Ovary (tissue), 9 donors: ENCODE results near the gene ADCY9. TPM values are rescaled to one million over a fixed set of nuclear protein-coding genes. Genes with fewer than 3 reads are reported as not detected.

Experiments
- DNase-seq, 5 donors: peaks; one replicate each; pipeline ENCODE4 v3.0.0-alpha.2; 2019 to 2020
- H3K27ac ChIP-seq, 2 donors: fragments of 200-600 bp; one replicate each; pipeline versions ENCODE4 v1.5.1 to v1.8.0; 2019 to 2022
- H3K27me3 ChIP-seq: fragments of 200-600 bp; one replicate; pipeline ENCODE4 v1.8.0; 2022
- H3K36me3 ChIP-seq: fragments of 200-600 bp; sonication (generic); one replicate; pipeline ENCODE4 v1.5.1; 2019
- H3K4me1 ChIP-seq: one replicate; pipeline ENCODE4 v1.8.1; 2013; ENCODE audit warnings: mild to moderate bottlenecking, moderate library complexity; ENCODE audit not compliant: insufficient read depth
- H3K4me3 ChIP-seq: fragments of 200-600 bp; sonication (generic); one replicate; pipeline ENCODE4 v1.5.1; 2017
- H3K9me3 ChIP-seq, 2 donors: fragments of 200-600 bp in 1 of 2; sonication (generic) in 1 of 2; one replicate each; pipeline versions ENCODE4 v1.5.1 to v1.8.1; 2013 to 2019; ENCODE audit warnings: mild to moderate bottlenecking in 1 of 2, moderate library complexity in 1 of 2
- EP300 ChIP-seq: sonication (generic); formaldehyde crosslinking; IDR thresholded peaks from one replicate; pipeline ENCODE4 v1.6.1; 2017; ENCODE audit warnings: antibody characterized with exemption
- POLR2A ChIP-seq: fragments of 450-650 bp; IDR thresholded peaks from one replicate; pipeline ENCODE4 v1.6.1; 2017; ENCODE audit warnings: antibody characterized with exemption, mild to moderate bottlenecking, moderate library complexity
- WGBS, 3 donors: extraction: QIAGEN DNeasy Blood & Tissue Kit in 1 of 3; methylation state at CpG; one replicate each; pipeline versions ENCODE4 v1.1.5 to v1.1.7; 2013 to 2017; 5-methylcytosine and 5-hydroxymethylcytosine counted together
- intact Hi-C, 4 donors: fragments of 100-400 bp; cut with DNase I; formaldehyde crosslinking; loops; one replicate each; pipeline versions ENCODE4 v1.11.0 to v1.15.1; 2022 to 2023
- polyA plus RNA-seq, 2 donors: library from polyadenylated mRNA; stranded (reverse); fragments of 200-250 nt in 1 of 2; fragments of 350-450 nt in 1 of 2; fragmentation: Illumina TruSeq in 1 of 2; extraction: RNeasy Lipid Tissue Mini Kit (QIAGEN cat#74804) in 1 of 2; gene quantifications; one replicate each; pipeline ENCODE4 v1.2.3, GENCODE V29; 2013 to 2014
- total RNA-seq, 7 donors: library from RNA; depleted of rRNA in 2 of 7; stranded (reverse); fragments of >200 nt in 2 of 7; fragmentation: NEBNext Ultra II Directional in 3 of 7; extraction: Animal tissue kit (Norgen Biotek cat#: 25700) in 3 of 7; gene quantifications; one replicate each; pipeline versions ENCODE4 v1.1.0 to v1.2.4, GENCODE V29; 2016 to 2023
- TF ChIP-seq, protein P1 (sequence below), 3 donors: fragments of 450-650 bp in 2 of 3; fragments of 200-600 bp in 1 of 3; IDR thresholded peaks; one replicate each; pipeline versions ENCODE4 v1.5.1 to v1.8.0; 2016 to 2022; ENCODE audit warnings: antibody characterized with exemption in 3 of 3, mild to moderate bottlenecking in 1 of 3
- donor health status: DM: no; HTN: no; CAD: no; lungs with moderate emphysema.
- donor health status: DM: no; HTN: no; CAD: no.
- donor health status: Bipolar disorder and iron deficiency.
- donor health status: DM: yes; HTN: yes; CAD: no.
- donor health status: DM: no; HTN: no; CAD: no.
- donor health status: DM: yes; HTN: yes; CAD: no.

Gene ADCY9
- total and polyA plus RNA-seq, 9 donors: 10.7 to 31.3 (median 23.3) TPM

DNA sequence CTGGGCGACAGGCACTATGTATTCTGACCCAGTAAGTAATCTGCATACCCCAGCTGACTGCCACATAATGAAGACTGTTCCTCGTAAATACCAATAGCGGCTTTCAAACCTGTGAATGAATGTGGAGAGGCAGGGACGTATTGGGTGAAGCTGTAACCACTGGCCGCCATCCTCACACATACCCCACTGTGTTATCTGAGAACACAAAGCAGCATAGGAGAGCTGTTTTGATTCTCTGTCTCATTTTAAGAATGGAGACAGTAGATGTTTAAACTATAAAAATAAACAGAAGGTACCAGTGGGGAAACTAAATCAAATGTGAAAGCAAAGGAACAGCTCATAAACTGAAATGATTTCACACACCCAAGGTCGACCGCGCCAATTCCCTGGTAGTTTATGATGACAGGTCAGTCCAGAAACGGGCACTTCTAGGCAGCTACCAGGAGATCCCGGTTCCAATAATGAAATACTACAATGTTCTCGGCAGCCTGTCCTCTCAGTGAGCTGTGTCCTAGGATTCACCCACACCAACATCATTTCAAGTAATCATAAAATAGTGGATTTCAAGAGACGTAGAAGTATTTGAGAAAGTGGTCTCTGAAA is 109.7 kb downstream of the ADCY9 start:
- no peak for DNase-seq
- H3K36me3 ChIP-seq: no peaks in the 10 kb centered on the region
- no peaks in the 10 kb centered on the region for H3K9me3 ChIP-seq
- H3K27me3 ChIP-seq: no peaks in the 10 kb centered on the region
- H3K27ac ChIP-seq: no peak overlapping the region
- intact Hi-C loops: no loop called here
- WGBS, 3 donors: 87 to 92% (median 88%) methylated on average over 12 of the region's 12 CpGs
- TF ChIP-seq EP300 (no peak), POLR2A (no peak)
- TF ChIP-seq, protein P1, sequence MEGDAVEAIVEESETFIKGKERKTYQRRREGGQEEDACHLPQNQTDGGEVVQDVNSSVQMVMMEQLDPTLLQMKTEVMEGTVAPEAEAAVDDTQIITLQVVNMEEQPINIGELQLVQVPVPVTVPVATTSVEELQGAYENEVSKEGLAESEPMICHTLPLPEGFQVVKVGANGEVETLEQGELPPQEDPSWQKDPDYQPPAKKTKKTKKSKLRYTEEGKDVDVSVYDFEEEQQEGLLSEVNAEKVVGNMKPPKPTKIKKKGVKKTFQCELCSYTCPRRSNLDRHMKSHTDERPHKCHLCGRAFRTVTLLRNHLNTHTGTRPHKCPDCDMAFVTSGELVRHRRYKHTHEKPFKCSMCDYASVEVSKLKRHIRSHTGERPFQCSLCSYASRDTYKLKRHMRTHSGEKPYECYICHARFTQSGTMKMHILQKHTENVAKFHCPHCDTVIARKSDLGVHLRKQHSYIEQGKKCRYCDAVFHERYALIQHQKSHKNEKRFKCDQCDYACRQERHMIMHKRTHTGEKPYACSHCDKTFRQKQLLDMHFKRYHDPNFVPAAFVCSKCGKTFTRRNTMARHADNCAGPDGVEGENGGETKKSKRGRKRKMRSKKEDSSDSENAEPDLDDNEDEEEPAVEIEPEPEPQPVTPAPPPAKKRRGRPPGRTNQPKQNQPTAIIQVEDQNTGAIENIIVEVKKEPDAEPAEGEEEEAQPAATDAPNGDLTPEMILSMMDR (IDR thresholded peaks at IDR 0.05): no peak
- no peaks in the 10 kb centered on the region for H3K4me1 ChIP-seq
- H3K4me3 ChIP-seq: no peak overlapping the region

DNA sequence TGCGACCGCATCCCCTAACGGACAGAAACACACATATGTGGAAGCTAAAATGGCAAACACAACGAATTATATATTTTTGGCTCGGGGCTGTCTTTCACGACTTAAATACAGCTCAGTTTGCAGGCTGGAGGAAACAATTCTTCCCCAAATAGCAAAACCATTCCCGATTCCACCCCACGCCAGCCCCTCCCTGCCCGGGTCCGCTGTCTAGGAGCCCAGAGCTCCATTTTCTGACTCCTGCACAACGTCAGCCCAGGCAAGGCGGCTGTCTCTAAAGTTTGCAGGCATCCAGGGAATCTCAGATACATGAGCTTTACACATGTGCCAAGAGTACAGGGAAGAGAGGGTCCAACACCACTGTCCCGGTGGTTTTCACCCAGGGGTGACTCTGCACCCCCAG is 110.5 kb downstream of the ADCY9 start:
- WGBS, 3 donors: 87 to 92% (median 89%) methylated on average over 13 of the region's 13 CpGs
- Histone ChIP-seq H3K27me3 (no peaks in the 10 kb centered on the region), H3K4me1 (peaks cover 2% of the 10 kb centered on the region), H3K36me3 (no peaks in the 10 kb centered on the region), H3K9me3 (no peaks in the 10 kb centered on the region), H3K4me3 (no peak overlapping the region), H3K27ac (no peak overlapping the region)
- TF ChIP-seq POLR2A (no peak), EP300 (no peak)
- TF ChIP-seq, protein P1 (IDR thresholded peaks at IDR 0.05): no peak
- intact Hi-C loops: no loop called here
- no peak for DNase-seq

DNA sequence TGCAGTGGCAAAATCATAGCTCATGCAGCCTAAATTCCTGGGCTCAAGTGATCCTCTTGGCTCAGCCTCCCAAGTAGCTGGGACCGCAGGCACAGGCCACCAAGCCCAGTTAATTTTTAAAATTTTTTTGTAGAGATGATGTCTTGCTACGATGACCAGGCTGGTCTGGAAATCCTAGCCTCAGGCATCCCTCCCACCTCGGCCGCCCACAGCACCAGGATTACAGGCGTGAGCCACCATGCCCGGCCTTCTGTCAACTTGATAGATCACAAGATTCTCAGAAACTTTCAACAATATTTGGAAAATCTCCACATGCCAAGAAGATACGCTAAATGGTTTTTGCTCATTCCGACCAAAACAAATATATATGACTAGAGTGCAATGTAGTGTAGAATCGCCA is 111.0 kb downstream of the ADCY9 start:
- no peak overlapping the region for H3K27ac ChIP-seq
- DNase-seq: no peak
- TF ChIP-seq EP300: no peak
- TF ChIP-seq POLR2A: no peak
- TF ChIP-seq, protein P1 (IDR thresholded peaks at IDR 0.05): no peak
- 91 to 98% (median 97%) methylated on average over 9 of the region's 9 CpGs for WGBS, 3 donors
- no peaks in the 10 kb centered on the region for H3K36me3 ChIP-seq
- H3K4me1 ChIP-seq: peaks cover 3% of the 10 kb centered on the region
- H3K4me3 ChIP-seq: no peak overlapping the region
- no peaks in the 10 kb centered on the region for H3K27me3 ChIP-seq
- H3K9me3 ChIP-seq: no peaks in the 10 kb centered on the region
- intact Hi-C loops: no loop called here

DNA sequence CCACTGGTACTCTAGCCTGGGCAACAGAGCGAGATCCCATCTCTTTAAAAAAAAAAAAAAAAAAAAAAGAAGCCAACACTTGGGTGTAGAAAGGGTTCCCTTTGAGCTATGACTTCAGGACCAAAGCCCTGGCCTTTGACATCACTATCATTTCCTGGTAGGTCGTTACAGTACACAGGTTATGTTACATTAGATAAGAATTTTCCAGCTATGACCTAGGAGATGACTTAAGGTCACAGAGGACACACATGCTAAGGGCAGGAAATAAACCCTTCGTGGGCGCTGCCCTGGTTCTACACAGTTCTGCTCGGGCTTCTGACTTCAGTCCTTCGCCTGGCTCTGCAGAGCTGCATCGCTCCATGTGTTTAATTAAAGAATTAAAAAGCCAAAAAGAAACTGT is 112.0 kb downstream of the ADCY9 start:
- TF ChIP-seq EP300 (no peak), POLR2A (no peak)
- TF ChIP-seq, protein P1 (IDR thresholded peaks at IDR 0.05): no peak
- H3K4me3 ChIP-seq: no peak overlapping the region
- H3K36me3 ChIP-seq: no peaks in the 10 kb centered on the region
- 91% methylated on average over 7 of the region's 7 CpGs for WGBS, 3 donors
- H3K27me3 ChIP-seq: no peaks in the 10 kb centered on the region
- peaks cover 10% of the 10 kb centered on the region for H3K4me1 ChIP-seq
- DNase-seq: no peak
- H3K9me3 ChIP-seq: no peaks in the 10 kb centered on the region
- intact Hi-C loops: no loop called here
- no peak overlapping the region for H3K27ac ChIP-seq
